ENCODE results near the gene ATG7.

The ATG7 gene

GRCh38 chr3:11377719-11378118, 105.5 kb downstream of the ATG7 start:
- no peak for DNase-seq (ENCODE audit: low spot score)
- in situ Hi-C loops (cut with MboI; ENCODE audit: low pct_unique_long_range_greater_than_20kb, low sequenced_read_pairs, unreplicated experiment) = loop anchor here (10.0 to 25.0 kb wide), 2 partner anchors 277 to 435 kb away; no protein-coding TSS in a partner anchor
- TF ChIP-seq CTCF (IDR thresholded peaks at IDR 0.05; ENCODE audit: extremely low read depth, insufficient read depth, missing control alignments) = no peak

GRCh38 chr3:11379238-11379823, 107.1 kb downstream of the ATG7 start:
- in situ Hi-C loops (cut with MboI; ENCODE audit: low pct_unique_long_range_greater_than_20kb, low sequenced_read_pairs, unreplicated experiment) = loop anchor here (10.0 to 25.0 kb wide), 2 partner anchors 275 to 433 kb away; no protein-coding TSS in a partner anchor
- peak; percentile 52 for TF ChIP-seq CTCF (IDR thresholded peaks at IDR 0.05; ENCODE audit: extremely low read depth, insufficient read depth, missing control alignments)
- peak; percentile 28 for DNase-seq (ENCODE audit: low spot score)

GRCh38 chr3:11379824-11380701, 107.9 kb downstream of the ATG7 start:
- no peak for TF ChIP-seq CTCF (IDR thresholded peaks at IDR 0.05; ENCODE audit: extremely low read depth, insufficient read depth, missing control alignments)
- DNase-seq (ENCODE audit: low spot score) = no peak
- in situ Hi-C loops (cut with MboI; ENCODE audit: low pct_unique_long_range_greater_than_20kb, low sequenced_read_pairs, unreplicated experiment) = loop anchor here (10.0 to 25.0 kb wide), 2 partner anchors 275 to 432 kb away; no protein-coding TSS in a partner anchor

GRCh38 chr3:11381141-11381540, 108.9 kb downstream of the ATG7 start:
- DNase-seq (ENCODE audit: low spot score) = no peak
- in situ Hi-C loops (cut with MboI; ENCODE audit: low pct_unique_long_range_greater_than_20kb, low sequenced_read_pairs, unreplicated experiment) = loop anchor here (25.0 kb wide), 1 partner anchor 431 kb away; no protein-coding TSS in a partner anchor
- no peak for TF ChIP-seq CTCF (IDR thresholded peaks at IDR 0.05; ENCODE audit: extremely low read depth, insufficient read depth, missing control alignments)

- DNase-seq (ENCODE audit: low spot score) = no peak
Observed at GRCh38 chr3:11381563-11381962, 109.4 kb downstream of the ATG7 start.

More at GRCh38 chr3:11381563-11381962, 109.4 kb downstream of the ATG7 start:
- TF ChIP-seq CTCF (IDR thresholded peaks at IDR 0.05; ENCODE audit: extremely low read depth, insufficient read depth, missing control alignments) = no peak
- in situ Hi-C loops (cut with MboI; ENCODE audit: low pct_unique_long_range_greater_than_20kb, low sequenced_read_pairs, unreplicated experiment) = loop anchor here (25.0 kb wide), 1 partner anchor 431 kb away; no protein-coding TSS in a partner anchor
